Measurements from ENCODE around the gene SAMD1.

Gene SAMD1

DNA sequence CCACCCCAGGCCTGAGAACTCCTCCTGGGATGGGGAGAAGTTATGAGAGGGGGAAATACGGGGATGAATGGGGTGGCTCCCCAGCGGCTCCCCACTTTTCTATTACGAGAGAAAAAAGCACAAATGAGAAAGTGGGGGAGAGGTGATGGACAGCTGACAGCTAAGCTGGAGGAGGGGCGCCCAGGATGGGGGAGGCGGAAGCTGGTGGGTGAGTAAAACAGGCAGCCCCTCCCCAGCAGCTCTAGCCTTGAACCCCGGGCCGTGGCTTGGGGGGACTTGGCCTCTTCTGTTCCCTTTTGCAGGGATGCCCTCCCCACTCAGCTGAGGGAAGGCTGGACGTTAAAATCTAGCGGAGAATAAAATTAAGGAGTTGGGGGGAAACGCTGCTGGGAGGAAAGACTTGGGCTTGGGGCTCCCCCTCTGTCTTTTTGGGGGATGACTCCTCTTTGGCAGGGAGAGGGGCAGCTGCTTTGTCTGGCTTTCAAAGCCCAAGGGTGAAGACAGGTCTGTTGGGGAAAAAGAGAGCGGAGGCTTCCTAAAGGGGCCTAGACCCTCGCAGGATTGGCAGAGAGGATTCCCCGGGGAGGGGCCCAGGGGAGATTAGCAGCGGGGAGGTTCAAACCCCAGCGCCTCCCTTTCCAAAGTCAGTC is 1.4 kb upstream of the SAMD1 start:
- TF ChIP-seq SPI1 (IDR thresholded peaks at IDR 0.05; ENCODE audit: borderline replicate concordance, low read depth), result no peak
- TF ChIP-seq POLR2AphosphoS5 (IDR thresholded peaks at IDR 0.05; ENCODE audit: low read depth), result no peak
- no peak for TF ChIP-seq REST (IDR thresholded peaks at IDR 0.05; ENCODE audit: insufficient replicate concordance, low read depth)
- TF ChIP-seq, protein P1, sequence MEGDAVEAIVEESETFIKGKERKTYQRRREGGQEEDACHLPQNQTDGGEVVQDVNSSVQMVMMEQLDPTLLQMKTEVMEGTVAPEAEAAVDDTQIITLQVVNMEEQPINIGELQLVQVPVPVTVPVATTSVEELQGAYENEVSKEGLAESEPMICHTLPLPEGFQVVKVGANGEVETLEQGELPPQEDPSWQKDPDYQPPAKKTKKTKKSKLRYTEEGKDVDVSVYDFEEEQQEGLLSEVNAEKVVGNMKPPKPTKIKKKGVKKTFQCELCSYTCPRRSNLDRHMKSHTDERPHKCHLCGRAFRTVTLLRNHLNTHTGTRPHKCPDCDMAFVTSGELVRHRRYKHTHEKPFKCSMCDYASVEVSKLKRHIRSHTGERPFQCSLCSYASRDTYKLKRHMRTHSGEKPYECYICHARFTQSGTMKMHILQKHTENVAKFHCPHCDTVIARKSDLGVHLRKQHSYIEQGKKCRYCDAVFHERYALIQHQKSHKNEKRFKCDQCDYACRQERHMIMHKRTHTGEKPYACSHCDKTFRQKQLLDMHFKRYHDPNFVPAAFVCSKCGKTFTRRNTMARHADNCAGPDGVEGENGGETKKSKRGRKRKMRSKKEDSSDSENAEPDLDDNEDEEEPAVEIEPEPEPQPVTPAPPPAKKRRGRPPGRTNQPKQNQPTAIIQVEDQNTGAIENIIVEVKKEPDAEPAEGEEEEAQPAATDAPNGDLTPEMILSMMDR (IDR thresholded peaks at IDR 0.05; ENCODE audit: insufficient read depth, low read length), result no peak
- no peak for TF ChIP-seq GABPA (IDR thresholded peaks at IDR 0.05; ENCODE audit: low read depth)
- H3K4me3 ChIP-seq (replicated peaks; ENCODE audit: insufficient read depth, low read length), result peak overlapping the region; percentile 66
- no peak for DNase-seq (ENCODE audit: low read depth in 1 of 2, low spot score in 1 of 2)
- H3K27me3 ChIP-seq (ENCODE audit: insufficient read depth, poor library complexity, severe bottlenecking), result no peaks in the 10 kb centered on the region
- H3K27ac ChIP-seq (replicated peaks), result peak overlapping the region; percentile 84

- DNase-seq (ENCODE audit: low read depth in 1 of 2, low spot score in 1 of 2), result peak; percentile 67 to 72
- peak overlapping the region; percentile 84 for H3K27ac ChIP-seq (replicated peaks)
- H3K4me3 ChIP-seq (replicated peaks; ENCODE audit: insufficient read depth, low read length), result peak overlapping the region; percentile 66
Observed at GRCh38 chr19:14091081-14091812, 696 bp upstream of the SAMD1 start.

DNA sequence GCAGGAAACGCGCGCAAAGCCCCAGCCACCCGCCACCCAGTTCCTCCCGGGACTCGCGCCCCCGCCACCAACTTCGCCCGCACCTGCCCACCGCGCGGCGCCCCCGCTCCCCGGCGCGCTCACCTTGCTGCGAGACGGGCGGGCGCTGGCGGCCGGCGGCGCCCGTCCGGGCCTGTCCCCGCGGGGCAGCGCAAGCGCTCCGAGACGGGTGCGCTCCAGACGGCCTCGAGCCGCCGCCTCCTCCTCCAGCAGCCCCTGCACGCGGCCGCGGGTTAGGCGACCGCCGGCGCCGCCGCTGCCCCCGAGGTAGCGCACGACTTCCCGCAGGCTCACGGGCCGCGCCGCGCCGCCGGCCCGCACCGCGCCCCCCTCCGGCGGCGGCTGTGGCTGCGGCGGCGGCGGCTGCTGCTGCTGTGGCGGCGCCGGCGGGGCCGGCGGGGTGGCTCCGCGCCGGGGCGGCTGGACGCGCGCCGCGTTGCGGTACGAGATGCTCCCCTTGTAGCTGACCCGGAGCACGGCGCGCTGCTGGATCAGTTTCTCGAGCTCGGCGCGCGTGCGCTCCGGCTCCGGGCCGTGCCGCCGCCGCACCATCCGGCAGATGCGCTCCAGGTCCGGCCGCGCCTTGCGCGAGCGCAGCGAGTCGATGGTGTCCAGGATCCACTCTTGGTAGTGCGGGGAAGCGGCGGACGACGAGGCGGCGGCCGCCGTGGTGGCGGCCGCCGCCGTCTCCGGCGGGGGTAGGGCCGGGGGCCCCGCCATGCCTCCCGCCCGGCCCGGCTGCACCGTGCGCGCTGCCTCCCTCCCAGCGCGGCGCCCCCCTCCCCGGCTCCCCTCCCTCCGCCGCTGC is 666 bp downstream of the SAMD1 start:
- TF ChIP-seq GABPA (IDR thresholded peaks at IDR 0.05; ENCODE audit: low read depth) (no peak), POLR2AphosphoS5 (IDR thresholded peaks at IDR 0.05; ENCODE audit: low read depth) (no peak), SPI1 (IDR thresholded peaks at IDR 0.05; ENCODE audit: borderline replicate concordance, low read depth) (no peak), REST (IDR thresholded peaks at IDR 0.05; ENCODE audit: insufficient replicate concordance, low read depth) (no peak)
- TF ChIP-seq, protein P1 (IDR thresholded peaks at IDR 0.05; ENCODE audit: insufficient read depth, low read length), result no peak
- H3K4me3 ChIP-seq (replicated peaks; ENCODE audit: insufficient read depth, low read length), result peak overlapping the region; percentile 66
- peak in 1 of 2 experiments; percentile 40 for DNase-seq (ENCODE audit: low read depth in 1 of 2, low spot score in 1 of 2)
- H3K27ac ChIP-seq (replicated peaks), result no peak overlapping the region
- H3K27me3 ChIP-seq (ENCODE audit: insufficient read depth, poor library complexity, severe bottlenecking), result no peaks in the 10 kb centered on the region

More at GRCh38 chr19:14091081-14091812, 696 bp upstream of the SAMD1 start:
- TF ChIP-seq POLR2AphosphoS5 (IDR thresholded peaks at IDR 0.05; ENCODE audit: low read depth) (peak; percentile 36; the same call in 1 of the 2 replicates), SPI1 (IDR thresholded peaks at IDR 0.05; ENCODE audit: borderline replicate concordance, low read depth) (peak; percentile 65; the same call in 1 of the 2 replicates), REST (IDR thresholded peaks at IDR 0.05; ENCODE audit: insufficient replicate concordance, low read depth) (no peak)
- H3K27me3 ChIP-seq (ENCODE audit: insufficient read depth, poor library complexity, severe bottlenecking), result no peaks in the 10 kb centered on the region

All from HL-60 (cell line).